ENCODE data around the gene IQSEC2.

IQSEC2 gene

GRCh38 chrX:53244610-53245009 lies 36.8 kb downstream of the IQSEC2 start:
- DNase-seq (ENCODE audit: low read depth in 2 of 2) = no peak

GRCh38 chrX:53242310-53242709 lies 39.1 kb downstream of the IQSEC2 start:
- no peak for DNase-seq (ENCODE audit: low read depth in 2 of 2)

GRCh38 chrX:53241558-53241957 lies 39.8 kb downstream of the IQSEC2 start:
- no peak for DNase-seq (ENCODE audit: low read depth in 2 of 2)

- DNase-seq (ENCODE audit: low read depth in 2 of 2) = peak; percentile 21 to 75
Measured at GRCh38 chrX:53239474-53239873, 41.9 kb downstream of the IQSEC2 start.

GRCh38 chrX:53237056-53237455 lies 44.3 kb downstream of the IQSEC2 start:
- DNase-seq (ENCODE audit: low read depth in 2 of 2) = no peak

GRCh38 chrX:53236025-53236679 lies 45.2 kb downstream of the IQSEC2 start:
- no peak for DNase-seq (ENCODE audit: low read depth in 2 of 2)

GRCh38 chrX:53235566-53235965 lies 45.8 kb downstream of the IQSEC2 start:
- no peak for DNase-seq (ENCODE audit: low read depth in 2 of 2)

- no peak for DNase-seq (ENCODE audit: low read depth in 2 of 2)
Measured at GRCh38 chrX:53234484-53234883, 46.9 kb downstream of the IQSEC2 start.

GRCh38 chrX:53233536-53233935 lies 47.8 kb downstream of the IQSEC2 start:
- DNase-seq (ENCODE audit: low read depth in 2 of 2) = no peak

- DNase-seq (ENCODE audit: low read depth in 2 of 2) = no peak
Measured at GRCh38 chrX:53230116-53230515, 51.3 kb downstream of the IQSEC2 start.

GRCh38 chrX:53227224-53227765 lies 54.1 kb downstream of the IQSEC2 start:
- no peak for DNase-seq (ENCODE audit: low read depth in 2 of 2)

GRCh38 chrX:53224860-53225797 lies 56.3 kb downstream of the IQSEC2 start, which contains the start of gene KDM5C:
TSS of gene KDM5C (minus strand) at chrX:53225207. CDS start at chrX:53224889, 318 bp downstream.
- DNase-seq (ENCODE audit: low read depth in 2 of 2) = peak; percentile 79 to 88

- no peak for DNase-seq (ENCODE audit: low read depth in 2 of 2)
Measured at GRCh38 chrX:53223955-53224859, 57.2 kb downstream of the IQSEC2 start.

- DNase-seq (ENCODE audit: low read depth in 2 of 2) = no peak
Measured at GRCh38 chrX:53223068-53223693, 58.2 kb downstream of the IQSEC2 start.
